ENCODE data around the gene COL4A1. TPM values are rescaled to one million over a fixed set of nuclear protein-coding genes. Genes with fewer than 3 reads are reported as not detected.

COL4A1 gene
- polyA plus RNA-seq, 2 of the 4 experiments (the other 2 are of a cell fraction) = 23.8 to 71.3 TPM

DNA sequence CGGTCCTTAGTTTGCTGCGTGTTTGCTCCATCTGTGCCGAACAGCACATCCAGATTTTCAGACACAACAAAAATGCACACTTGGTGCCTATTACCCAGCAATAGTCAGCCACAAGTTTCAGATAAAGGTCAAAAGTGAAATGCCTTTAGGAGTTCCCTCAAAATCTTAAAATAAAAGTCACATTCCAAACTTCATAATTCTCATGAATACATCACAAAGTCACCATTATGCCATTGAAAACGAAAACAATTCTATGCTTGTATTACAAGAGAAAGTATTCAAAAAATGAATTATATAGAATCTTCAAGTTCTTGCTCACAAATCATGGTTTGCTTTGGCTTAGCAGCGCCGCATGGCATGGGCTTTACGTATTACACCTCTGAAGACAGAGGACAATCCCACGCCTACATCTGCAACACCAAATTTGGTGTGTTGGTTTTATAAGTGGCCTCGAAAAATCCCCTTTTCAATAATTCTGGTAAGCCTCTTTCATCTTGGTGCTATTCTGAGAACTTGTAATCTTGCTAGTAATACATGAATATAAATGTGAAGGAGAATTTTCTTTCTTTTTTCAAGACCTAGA is 26.6 kb downstream of the COL4A1 start:
- DNase-seq (ENCODE audit: low read depth in 1 of 2, low spot score in 1 of 2) (no peak), FAIRE-seq (no peak), ATAC-seq (no peak)
- TF ChIP-seq KDM1A (IDR thresholded peaks at IDR 0.05; ENCODE audit: low read depth) (no peak), JUNB (IDR thresholded peaks at IDR 0.05) (no peak), RFX5 (IDR thresholded peaks at IDR 0.05) (no peak), NFE2L2 (conservative IDR thresholded peaks at IDR 0.05; ENCODE audit: low read length) (no peak), ZNF302 (CRISPR knock-in tag; IDR thresholded peaks at IDR 0.05) (no peak), TFCP2L1 (CRISPR knock-in tag; IDR thresholded peaks at IDR 0.05) (no peak), CBX8 (IDR thresholded peaks at IDR 0.05) (no peak), NR3C1 (IDR thresholded peaks at IDR 0.05) (no peak), RCOR1 (IDR thresholded peaks at IDR 0.05; ENCODE audit: low read depth, low read length) (no peak)
- TF ChIP-seq, protein P1, sequence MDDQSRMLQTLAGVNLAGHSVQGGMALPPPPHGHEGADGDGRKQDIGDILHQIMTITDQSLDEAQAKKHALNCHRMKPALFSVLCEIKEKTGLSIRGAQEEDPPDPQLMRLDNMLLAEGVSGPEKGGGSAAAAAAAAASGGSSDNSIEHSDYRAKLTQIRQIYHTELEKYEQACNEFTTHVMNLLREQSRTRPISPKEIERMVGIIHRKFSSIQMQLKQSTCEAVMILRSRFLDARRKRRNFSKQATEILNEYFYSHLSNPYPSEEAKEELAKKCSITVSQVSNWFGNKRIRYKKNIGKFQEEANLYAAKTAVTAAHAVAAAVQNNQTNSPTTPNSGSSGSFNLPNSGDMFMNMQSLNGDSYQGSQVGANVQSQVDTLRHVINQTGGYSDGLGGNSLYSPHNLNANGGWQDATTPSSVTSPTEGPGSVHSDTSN (IDR thresholded peaks at IDR 0.05) = no peak
- TF ChIP-seq, protein P2, sequence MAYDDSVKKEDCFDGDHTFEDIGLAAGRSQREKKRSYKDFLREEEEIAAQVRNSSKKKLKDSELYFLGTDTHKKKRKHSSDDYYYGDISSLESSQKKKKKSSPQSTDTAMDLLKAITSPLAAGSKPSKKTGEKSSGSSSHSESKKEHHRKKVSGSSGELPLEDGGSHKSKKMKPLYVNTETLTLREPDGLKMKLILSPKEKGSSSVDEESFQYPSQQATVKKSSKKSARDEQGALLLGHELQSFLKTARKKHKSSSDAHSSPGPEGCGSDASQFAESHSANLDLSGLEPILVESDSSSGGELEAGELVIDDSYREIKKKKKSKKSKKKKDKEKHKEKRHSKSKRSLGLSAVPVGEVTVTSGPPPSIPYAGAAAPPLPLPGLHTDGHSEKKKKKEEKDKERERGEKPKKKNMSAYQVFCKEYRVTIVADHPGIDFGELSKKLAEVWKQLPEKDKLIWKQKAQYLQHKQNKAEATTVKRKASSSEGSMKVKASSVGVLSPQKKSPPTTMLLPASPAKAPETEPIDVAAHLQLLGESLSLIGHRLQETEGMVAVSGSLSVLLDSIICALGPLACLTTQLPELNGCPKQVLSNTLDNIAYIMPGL (CRISPR knock-in tag; IDR thresholded peaks at IDR 0.05; ENCODE audit: borderline replicate concordance) = no peak
- ChIA-PET CTCF (interaction anchor here (0.6 kb wide), 1 partner anchor 29 kb away, joined by 3 read pairs; no protein-coding TSS in a partner anchor), POLR2A (no interaction called here)
- Histone ChIP-seq H3K27ac (no peak overlapping the region), H3K9me3 (no peaks in the 10 kb centered on the region), H3K4me2 (no peak overlapping the region), H3K4me1 (peaks cover 11% of the 10 kb centered on the region; the same call in 2 of the 3 replicates), H3K4me3 (no peak overlapping the region)
- 92% methylated on average over 9 of the region's 9 CpGs for WGBS (ENCODE audit: missing lambda C conversion rate)

GRCh38 chr13:110279684-110280083 is 27.3 kb downstream of the COL4A1 start:
- 91% methylated on average over 4 of the region's 4 CpGs for WGBS (ENCODE audit: missing lambda C conversion rate)
- CTCF ChIA-PET = interaction anchor here (0.6 to 1.2 kb wide), 2 partner anchors 12 to 30 kb away, joined by 3 read pairs; no protein-coding TSS in a partner anchor

More at GRCh38 chr13:110279684-110280083, 27.3 kb downstream of the COL4A1 start:
- Histone ChIP-seq H3K9me3 (no peaks in the 10 kb centered on the region), H3K27ac (no peak overlapping the region), H3K4me1 (peaks cover 11% of the 10 kb centered on the region; the same call in 2 of the 3 replicates), H3K4me2 (no peak overlapping the region), H3K4me3 (no peak overlapping the region)
- FAIRE-seq = no peak
- no peak for ATAC-seq
- DNase-seq (ENCODE audit: low read depth in 1 of 2, low spot score in 1 of 2) = no peak
- POLR2A ChIA-PET = no interaction called here
- TF ChIP-seq CHD2 (IDR thresholded peaks at IDR 0.05; ENCODE audit: low read length, partially characterized antibody) (no peak), NR3C1 (IDR thresholded peaks at IDR 0.05) (no peak), ZFP36 (IDR thresholded peaks at IDR 0.05; ENCODE audit: borderline replicate concordance, partially characterized antibody) (no peak), EHF (CRISPR knock-in tag; IDR thresholded peaks at IDR 0.05) (no peak), SMC3 (IDR thresholded peaks at IDR 0.05) (no peak), MYC (IDR thresholded peaks at IDR 0.05; ENCODE audit: borderline replicate concordance, low read length) (no peak), ZSCAN20 (CRISPR knock-in tag; IDR thresholded peaks at IDR 0.05) (no peak), GATA3 (IDR thresholded peaks at IDR 0.05; ENCODE audit: borderline replicate concordance) (no peak), RFX5 (IDR thresholded peaks at IDR 0.05) (no peak), BCL3 (IDR thresholded peaks at IDR 0.05) (no peak), KDM5A (IDR thresholded peaks at IDR 0.05) (no peak), POLR2AphosphoS2 (conservative IDR thresholded peaks at IDR 0.05; ENCODE audit: low read length) (no peak), HEYL (CRISPR knock-in tag; IDR thresholded peaks at IDR 0.05) (no peak), CBX8 (IDR thresholded peaks at IDR 0.05) (no peak), KDM1A (IDR thresholded peaks at IDR 0.05; ENCODE audit: low read depth) (no peak), FOSB (CRISPR knock-in tag; IDR thresholded peaks at IDR 0.05) (no peak)
- TF ChIP-seq, protein P2 (CRISPR knock-in tag; IDR thresholded peaks at IDR 0.05; ENCODE audit: borderline replicate concordance) = no peak
- TF ChIP-seq, protein P3, sequence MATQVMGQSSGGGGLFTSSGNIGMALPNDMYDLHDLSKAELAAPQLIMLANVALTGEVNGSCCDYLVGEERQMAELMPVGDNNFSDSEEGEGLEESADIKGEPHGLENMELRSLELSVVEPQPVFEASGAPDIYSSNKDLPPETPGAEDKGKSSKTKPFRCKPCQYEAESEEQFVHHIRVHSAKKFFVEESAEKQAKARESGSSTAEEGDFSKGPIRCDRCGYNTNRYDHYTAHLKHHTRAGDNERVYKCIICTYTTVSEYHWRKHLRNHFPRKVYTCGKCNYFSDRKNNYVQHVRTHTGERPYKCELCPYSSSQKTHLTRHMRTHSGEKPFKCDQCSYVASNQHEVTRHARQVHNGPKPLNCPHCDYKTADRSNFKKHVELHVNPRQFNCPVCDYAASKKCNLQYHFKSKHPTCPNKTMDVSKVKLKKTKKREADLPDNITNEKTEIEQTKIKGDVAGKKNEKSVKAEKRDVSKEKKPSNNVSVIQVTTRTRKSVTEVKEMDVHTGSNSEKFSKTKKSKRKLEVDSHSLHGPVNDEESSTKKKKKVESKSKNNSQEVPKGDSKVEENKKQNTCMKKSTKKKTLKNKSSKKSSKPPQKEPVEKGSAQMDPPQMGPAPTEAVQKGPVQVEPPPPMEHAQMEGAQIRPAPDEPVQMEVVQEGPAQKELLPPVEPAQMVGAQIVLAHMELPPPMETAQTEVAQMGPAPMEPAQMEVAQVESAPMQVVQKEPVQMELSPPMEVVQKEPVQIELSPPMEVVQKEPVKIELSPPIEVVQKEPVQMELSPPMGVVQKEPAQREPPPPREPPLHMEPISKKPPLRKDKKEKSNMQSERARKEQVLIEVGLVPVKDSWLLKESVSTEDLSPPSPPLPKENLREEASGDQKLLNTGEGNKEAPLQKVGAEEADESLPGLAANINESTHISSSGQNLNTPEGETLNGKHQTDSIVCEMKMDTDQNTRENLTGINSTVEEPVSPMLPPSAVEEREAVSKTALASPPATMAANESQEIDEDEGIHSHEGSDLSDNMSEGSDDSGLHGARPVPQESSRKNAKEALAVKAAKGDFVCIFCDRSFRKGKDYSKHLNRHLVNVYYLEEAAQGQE (IDR thresholded peaks at IDR 0.05) = no peak
- TF ChIP-seq, protein P4, sequence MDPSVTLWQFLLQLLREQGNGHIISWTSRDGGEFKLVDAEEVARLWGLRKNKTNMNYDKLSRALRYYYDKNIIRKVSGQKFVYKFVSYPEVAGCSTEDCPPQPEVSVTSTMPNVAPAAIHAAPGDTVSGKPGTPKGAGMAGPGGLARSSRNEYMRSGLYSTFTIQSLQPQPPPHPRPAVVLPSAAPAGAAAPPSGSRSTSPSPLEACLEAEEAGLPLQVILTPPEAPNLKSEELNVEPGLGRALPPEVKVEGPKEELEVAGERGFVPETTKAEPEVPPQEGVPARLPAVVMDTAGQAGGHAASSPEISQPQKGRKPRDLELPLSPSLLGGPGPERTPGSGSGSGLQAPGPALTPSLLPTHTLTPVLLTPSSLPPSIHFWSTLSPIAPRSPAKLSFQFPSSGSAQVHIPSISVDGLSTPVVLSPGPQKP (IDR thresholded peaks at IDR 0.05; ENCODE audit: low read depth, low read length) = no peak

Data from A549 (cell line).